GM12878 (cell line): ENCODE measurements around the gene FRRS1L. TPM values are rescaled to one million over a fixed set of nuclear protein-coding genes. Genes with fewer than 3 reads are reported as not detected.

ENCODE experiments used
- ATAC-seq: fragments of 200-7000 bp; cut with Tn5 transposase; 3 replicates; pipeline ENCODE4 v1.9.1; 2020; ENCODE audit warnings: mild to moderate bottlenecking, moderate library complexity
- BruUV-seq: library from RNA; stranded (reverse); fragments of 400-500 nt; replicated peaks from 2 replicates; lab custom pipeline; 2021; lab: Mats Ljungman, UMichigan
- CTCF ChIA-PET: fragments of 300-600 bp; sonication (Branson Sonifier 250); formaldehyde crosslinking; extraction: SDS; loops from one replicate; lab custom pipeline; 2021; ENCODE audit warnings: inconsistent platforms; lab: Yijun Ruan, JAX
- POLR2A ChIA-PET: fragments of 350-600 bp; formaldehyde crosslinking; extraction: SDS; loops from one replicate; lab custom pipeline; 2021; ENCODE audit warnings: inconsistent platforms; lab: Charles Lee
- RAD21 ChIA-PET: fragments of 300-600 bp; sonication (Branson Sonifier 250); formaldehyde crosslinking; loops from one replicate; lab custom pipeline; 2023; ENCODE audit warnings: antibody characterized with exemption; ENCODE audit not compliant: unreplicated experiment; lab: Charles Lee
- SMC1A ChIA-PET: fragments of 300-600 bp; sonication (Branson Sonifier 250); formaldehyde crosslinking; loops from one replicate; lab custom pipeline; 2023; ENCODE audit not compliant: unreplicated experiment, uncharacterized antibody; lab: Charles Lee
- DNase-seq: peaks from one replicate; pipeline ENCODE4 v3.0.0-alpha.2; 2011; ENCODE audit warnings: low read depth, low spot score
- FAIRE-seq: peaks from 3 replicates; lab custom pipeline; 2011; peaks lifted over from hg19 to GRCh38; lab: Jason Lieb, UNC
- H2AFZ ChIP-seq: 2 replicates; pipeline ENCODE4 v1.6.0; 2011; ENCODE audit warnings: low read depth, low read length, control low read depth; ENCODE audit not compliant: control insufficient read depth
- H3K27ac ChIP-seq: 2 replicates; pipeline ENCODE4 v1.5.1; 2011; ENCODE audit warnings: control low read depth; ENCODE audit not compliant: control insufficient read depth, insufficient read depth
- H3K27me3 ChIP-seq, 2 experiments: replicated peaks in 1 of 2; 2 replicates each; pipeline versions ENCODE4 v1.6.0 to v1.6.1; 2011; ENCODE audit warnings: low read length in 1 of 2; ENCODE audit not compliant: control insufficient read depth in 2 of 2, insufficient read depth in 2 of 2
- H3K36me3 ChIP-seq, 2 experiments: 2 replicates each; pipeline ENCODE4 v1.5.1; 2011; ENCODE audit warnings: low read length in 1 of 2; ENCODE audit not compliant: control insufficient read depth in 2 of 2, insufficient read depth in 2 of 2
- H3K4me1 ChIP-seq: 2 replicates; pipeline ENCODE4 v1.6.1; 2011; ENCODE audit warnings: mild to moderate bottlenecking, low read length, moderate library complexity, mixed read lengths; ENCODE audit not compliant: control insufficient read depth, insufficient read depth
- H3K4me2 ChIP-seq: 2 replicates; pipeline ENCODE4 v1.6.0; 2011; ENCODE audit warnings: control low read depth; ENCODE audit not compliant: control insufficient read depth, insufficient read depth
- H3K4me3 ChIP-seq: fragments of 200-600 bp; sonication (generic); 2 replicates; pipeline ENCODE4 v1.5.1; 2016
- H3K79me2 ChIP-seq: 2 replicates; pipeline ENCODE4 v1.6.0; 2011; ENCODE audit warnings: low read length; ENCODE audit not compliant: control insufficient read depth, insufficient read depth
- H3K9ac ChIP-seq: 2 replicates; pipeline ENCODE4 v1.8.0; 2011; ENCODE audit warnings: low read length, control low read depth, mixed read lengths; ENCODE audit not compliant: control insufficient read depth, insufficient read depth
- H3K9me3 ChIP-seq: replicated peaks from 3 replicates; pipeline ENCODE4 v1.5.1; 2011; ENCODE audit warnings: mild to moderate bottlenecking, low read length; ENCODE audit not compliant: control insufficient read depth, insufficient read depth
- H4K20me1 ChIP-seq: 2 replicates; pipeline ENCODE4 v1.6.0; 2011; ENCODE audit not compliant: control insufficient read depth, insufficient read depth
- KAT2A ChIP-seq: conservative IDR thresholded peaks from 2 replicates; pipeline ENCODE4 v1.6.1; 2011; ENCODE audit warnings: low read depth, low read length; ENCODE audit not compliant: control insufficient read depth
- MEF2B ChIP-seq: fragments of 450-650 bp; IDR thresholded peaks from 2 replicates; pipeline ENCODE4 v1.6.1; 2018; ENCODE audit warnings: mild to moderate bottlenecking, moderate library complexity; ENCODE audit not compliant: partially characterized antibody, poor library complexity, severe bottlenecking
- MTA2 ChIP-seq: fragments of 450-650 bp; IDR thresholded peaks from 2 replicates; pipeline ENCODE4 v1.6.1; 2016; ENCODE audit warnings: low read depth, mild to moderate bottlenecking, moderate library complexity
- PRDM15 ChIP-seq: fragments of 450-650 bp; formaldehyde crosslinking; IDR thresholded peaks from 2 replicates; pipeline ENCODE4 v1.4.0; 2020; ENCODE audit warnings: mild to moderate bottlenecking, moderate library complexity
- SMAD5 ChIP-seq: IDR thresholded peaks from 2 replicates; pipeline ENCODE4 v1.6.1; 2016; ENCODE audit warnings: antibody characterized with exemption, low read depth
- WGBS: methylation state at CpG from one replicate; pipeline ENCODE4 v1.1.6; 2016; ENCODE audit warnings: low lambda C conversion rate; ENCODE audit not compliant: insufficient replicate concordance, insufficient coverage; ENCODE audit errors: missing lambda C conversion rate; 5-methylcytosine and 5-hydroxymethylcytosine counted together
- in situ Hi-C: fragments of 300-500 bp; cut with MboI; formaldehyde crosslinking; loops from 9 replicates; pipeline ENCODE4 v1.14.3; 2018; ENCODE audit warnings: mixed read lengths
- intact Hi-C: fragments of 100-400 bp; cut with micrococcal nuclease; formaldehyde crosslinking; loops from one replicate; pipeline ENCODE4 v1.14.2; 2022; ENCODE audit not compliant: unreplicated experiment
- polyA plus RNA-seq, 11 experiments: library from polyadenylated mRNA; depleted of rRNA in 4 of 11; unstranded in 6 of 11; stranded (reverse) in 5 of 11; fragments of >200 nt; fragmentation: Nextera tagmentation in 4 of 11; fragmentation: Illumina TruSeq in 1 of 11; extraction: Ambion mirVana in 4 of 11; extraction: Trizol in 1 of 11; gene quantifications; 1 replicate in 1 of 11; 2 replicates in 10 of 11; pipeline versions ENCODE4 v1.2.1 to v1.2.3, GENCODE V29; 2011 to 2016; ENCODE audit warnings: inconsistent platforms in 2 of 11, missing spikeins in 2 of 11, low read depth in 1 of 11
- total RNA-seq, 4 experiments: library from RNA; depleted of rRNA in 3 of 4; stranded (reverse); fragments of >200 nt in 3 of 4; fragmentation: Illumina TruSeq in 1 of 4; extraction: Trizol in 1 of 4; gene quantifications; 2 replicates each; pipeline versions ENCODE4 v1.2.1 to v1.2.3, GENCODE V29; 2013 to 2021

FRRS1L gene
- total and polyA plus RNA-seq, 10 of the 15 experiments (the other 5 are each of a cell fraction or from before 2014, with no cell fraction given) = not detected

GRCh38 chr9:109161471-109161870 lies 5.6 kb downstream of the FRRS1L start:
- Histone ChIP-seq H3K27me3 (peaks cover 4 to 5% of the 10 kb centered on the region in 2 experiments; a peak in 2 of 4 replicates), H3K4me1 (0 out of 2 replicates have a peak, but pooled peaks cover 6% of the 10 kb centered on the region), H4K20me1 (no peaks in the 10 kb centered on the region), H2AFZ (no peak overlapping the region), H3K4me3 (no peak overlapping the region), H3K79me2 (no peaks in the 10 kb centered on the region), H3K9me3 (no peaks in the 10 kb centered on the region; the same call in 2 of the 3 replicates), H3K36me3 (no peaks in the 10 kb centered on the region), H3K27ac (no peak overlapping the region), H3K9ac (no peak overlapping the region), H3K4me2 (no peak overlapping the region)
- DNase-seq (no peak), FAIRE-seq (no peak), ATAC-seq (no peak)
- no TSS peak for BruUV-seq
- intact Hi-C loops (no loop called here), in situ Hi-C loops (no loop called here)
- SMC1A ChIA-PET = no interaction called here
- POLR2A ChIA-PET = no interaction called here
- 50% methylated on average over 3 of the region's 3 CpGs for WGBS
- CTCF ChIA-PET = no interaction called here
- TF ChIP-seq MTA2 (peak; percentile 64), KAT2A (no peak), SMAD5 (no peak), MEF2B (peak; percentile 26), PRDM15 (CRISPR knock-in tag) (no peak)
- RAD21 ChIA-PET = no interaction called here
